NCI-H345 (cell line): Measurements from ENCODE around the gene RFESD.
"Not testable (repeated sequence)": the region's sequence is repeated elsewhere in the genome, so short reads cannot be mapped to it uniquely, and the experiment has no call there.

Experiments used
- DNase-seq: peaks from one replicate; lab custom pipeline; 2025; lab: John Stamatoyannopoulos, UW

The RFESD gene

DNA sequence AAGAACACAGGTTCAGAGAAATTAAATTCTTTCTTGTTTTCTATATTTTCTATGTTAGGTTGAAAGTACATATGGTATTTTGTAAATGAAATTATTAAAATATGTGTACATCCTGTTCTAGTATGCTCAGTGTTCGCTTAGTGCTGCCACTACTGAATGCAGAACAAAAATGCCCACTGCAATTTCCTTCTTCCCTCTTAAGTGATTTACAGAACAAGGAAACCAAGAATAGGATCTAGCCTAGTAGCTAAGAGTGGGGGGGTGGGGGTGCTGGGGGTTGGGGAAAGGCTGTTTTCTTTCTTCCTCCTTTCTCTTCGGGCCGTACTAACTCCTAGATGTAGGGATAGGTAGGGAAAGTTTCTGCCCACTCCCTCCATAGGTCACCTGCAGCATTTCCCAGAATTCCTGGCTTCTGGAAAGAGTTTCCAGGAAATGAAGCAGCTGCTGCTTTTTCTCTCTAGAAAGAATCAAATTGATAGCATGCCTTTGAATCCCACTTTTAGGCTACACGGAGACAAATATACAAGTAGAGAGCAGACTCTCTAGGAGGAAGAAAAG, 20.6 kb downstream of the RFESD start:
- no peak for DNase-seq

- DNase-seq, result no peak
Observed at GRCh38 chr5:95667678-95668077, 21.1 kb downstream of the RFESD start.

- no peak for DNase-seq
Observed at GRCh38 chr5:95668216-95668615, 21.6 kb downstream of the RFESD start.

DNA sequence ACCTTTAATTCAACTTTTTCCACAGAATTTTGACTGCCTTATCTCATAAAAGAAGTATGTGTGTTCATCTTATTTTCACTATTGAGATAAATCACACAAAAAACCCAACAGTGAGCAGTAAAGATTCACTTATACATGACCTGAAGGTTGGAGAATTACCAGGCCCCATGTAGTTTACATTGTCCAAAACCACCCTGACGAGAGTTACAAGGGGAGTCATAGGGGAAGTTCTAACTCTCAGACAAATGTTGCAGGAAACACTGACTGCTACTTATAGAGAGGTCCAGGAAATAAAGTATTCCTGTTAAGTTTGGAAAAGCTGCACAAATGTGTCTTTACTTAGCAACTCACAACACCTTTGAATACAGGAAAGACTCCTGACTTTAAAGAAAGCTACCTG, 22.2 kb downstream of the RFESD start:
- no peak for DNase-seq

DNA sequence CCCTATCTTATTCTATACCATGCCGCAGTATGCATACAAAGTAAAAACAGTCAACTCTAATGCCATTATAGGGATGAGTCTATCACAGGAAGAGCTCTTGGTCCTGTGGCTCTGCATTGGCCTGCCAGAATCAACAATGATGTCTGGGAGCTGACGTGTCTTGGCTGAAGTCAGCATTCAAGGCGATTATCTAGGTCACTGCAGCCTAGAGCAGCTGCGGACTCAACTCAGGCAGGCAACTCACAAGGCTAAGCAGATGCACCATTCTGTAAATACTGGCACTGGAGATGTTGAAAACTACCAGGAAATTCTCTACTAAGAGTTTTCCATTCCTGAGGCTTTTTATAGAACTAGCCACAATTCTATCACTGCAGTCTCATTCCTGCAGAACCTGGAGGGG, 23.0 kb downstream of the RFESD start:
- no peak for DNase-seq

DNA sequence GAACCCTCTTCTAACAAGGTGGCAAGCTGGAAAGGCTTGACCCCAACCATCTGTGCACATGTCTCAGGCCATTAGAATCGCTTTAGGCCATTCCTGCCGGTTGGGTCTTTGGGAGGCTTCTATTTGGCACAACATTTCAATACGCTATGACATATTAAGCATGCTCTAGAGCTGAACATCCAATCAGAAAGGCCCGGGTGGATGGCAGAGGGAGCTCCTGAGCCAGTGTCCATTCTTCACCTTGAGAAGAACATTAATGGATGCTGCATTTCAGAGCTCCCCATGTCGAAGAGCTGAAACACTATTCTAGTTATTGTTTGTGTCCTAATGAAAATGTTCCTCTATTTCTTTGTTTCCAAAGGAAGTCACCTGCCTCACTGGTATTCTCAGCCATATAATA, 23.4 kb downstream of the RFESD start:
- no peak for DNase-seq

- no peak for DNase-seq
Observed at GRCh38 chr5:95670568-95670967, 24.0 kb downstream of the RFESD start.

DNA sequence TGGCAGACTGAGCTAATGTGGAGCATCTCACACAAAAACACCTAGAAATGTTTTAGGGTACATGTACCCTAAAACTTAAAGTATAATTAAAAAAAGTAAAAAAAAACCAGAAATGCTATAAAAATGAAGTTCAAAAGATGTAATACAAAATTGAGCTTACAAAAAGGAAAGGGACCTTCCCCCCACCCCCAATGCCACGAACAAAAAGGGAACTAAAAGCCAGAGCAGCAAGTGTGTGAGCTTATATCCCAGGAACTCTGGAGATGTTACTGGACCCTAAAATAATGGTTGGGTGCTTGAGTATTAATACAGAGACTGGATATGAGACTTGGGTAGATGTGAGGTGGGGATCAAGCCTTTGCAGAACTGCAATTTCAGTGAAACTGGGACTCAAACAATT, 25.2 kb downstream of the RFESD start:
- no peak for DNase-seq

DNA sequence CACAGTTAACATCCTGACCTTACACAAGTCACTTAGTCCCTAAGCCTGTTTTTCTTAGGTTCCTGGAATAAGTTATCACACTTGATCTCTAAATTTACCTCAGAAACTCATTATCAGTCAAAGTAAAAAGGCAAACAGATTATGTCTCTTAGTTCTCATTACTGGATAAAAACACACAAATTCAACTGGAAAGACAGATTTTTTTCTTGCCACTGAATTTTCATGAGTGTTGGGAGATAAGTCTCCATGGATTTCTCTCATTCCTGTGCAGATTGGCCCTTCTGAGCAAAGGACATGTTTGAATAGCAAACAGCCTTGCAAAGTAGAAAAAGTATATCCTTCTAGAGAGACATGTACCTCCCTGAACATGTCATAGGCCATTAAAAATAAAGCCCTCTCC, 26.1 kb downstream of the RFESD start:
- no peak for DNase-seq

GRCh38 chr5:95673081-95673480, 26.5 kb downstream of the RFESD start:
- no peak for DNase-seq

- no peak for DNase-seq
Observed at GRCh38 chr5:95682891-95683290, 36.3 kb downstream of the RFESD start, which contains the start of gene SPATA9. Gene SPATA9 (minus strand): TSS chr5:95682991. CDS start chr5:95682854, 137 bp downstream.

DNA sequence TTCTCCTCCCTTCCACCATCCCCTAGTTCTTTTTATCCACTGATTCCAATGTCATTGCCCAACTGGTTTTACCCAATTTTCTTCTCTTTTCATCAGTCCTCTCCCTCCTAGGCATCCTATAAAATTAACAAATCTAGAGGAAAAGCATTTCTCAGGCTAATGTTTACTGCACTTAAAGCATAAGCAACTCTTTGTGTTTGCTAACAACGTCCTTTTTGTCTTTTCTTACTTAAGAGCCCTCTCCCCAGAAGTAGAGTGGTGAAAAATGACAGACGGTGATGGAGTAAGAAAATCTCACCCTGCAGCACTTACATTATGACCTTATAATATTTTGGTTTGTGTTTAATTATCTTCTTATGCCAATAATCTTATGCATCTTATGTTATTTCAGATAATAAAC, 37.8 kb downstream of the RFESD start:
- no peak for DNase-seq

GRCh38 chr5:95686651-95687050, 40.1 kb downstream of the RFESD start:
- DNase-seq, result no peak

DNA sequence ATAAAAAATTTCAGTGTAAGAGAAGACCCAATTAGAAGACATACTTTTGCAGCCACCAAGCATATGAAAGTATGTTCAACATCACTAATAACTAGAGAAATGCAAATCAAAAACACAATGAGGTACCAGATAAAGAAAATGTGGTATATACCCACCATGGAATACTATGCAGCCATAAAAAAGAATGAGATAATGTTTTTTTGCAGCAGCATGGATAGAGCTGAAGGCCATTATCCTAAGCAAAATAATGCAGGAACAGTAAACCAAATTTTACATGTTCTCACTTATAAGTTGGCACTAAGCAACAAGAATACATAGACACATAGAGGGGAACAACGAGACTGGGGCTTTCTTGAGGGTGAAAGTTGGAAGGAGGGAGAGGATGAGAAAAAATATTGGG, 43.1 kb downstream of the RFESD start:
- no peak for DNase-seq

DNA sequence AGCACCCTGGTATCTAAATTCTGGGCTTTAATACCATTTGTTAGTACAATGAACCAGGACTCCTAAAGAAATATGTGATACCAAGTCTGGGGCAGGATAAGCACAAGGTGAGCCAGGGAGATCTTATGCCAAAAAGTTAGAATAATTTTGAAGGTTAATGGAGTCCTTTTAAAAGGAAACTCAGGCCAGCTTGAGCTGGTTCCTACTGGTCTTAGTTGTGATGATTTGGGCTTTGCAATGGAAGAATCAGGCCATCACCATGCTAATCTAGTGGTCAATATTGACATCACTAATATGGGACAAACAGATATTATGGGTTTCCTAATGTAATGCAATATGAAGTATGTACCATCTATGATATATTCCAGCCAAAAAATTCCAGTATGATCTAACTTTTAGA, 43.8 kb downstream of the RFESD start:
- DNase-seq, result no peak

GRCh38 chr5:95697781-95698681, 51.5 kb downstream of the RFESD start:
- DNase-seq, result no peak

- no peak for DNase-seq
Observed at GRCh38 chr5:95699337-95699736, 52.8 kb downstream of the RFESD start.

- no peak for DNase-seq
Observed at GRCh38 chr5:95701074-95701473, 54.5 kb downstream of the RFESD start.

DNA sequence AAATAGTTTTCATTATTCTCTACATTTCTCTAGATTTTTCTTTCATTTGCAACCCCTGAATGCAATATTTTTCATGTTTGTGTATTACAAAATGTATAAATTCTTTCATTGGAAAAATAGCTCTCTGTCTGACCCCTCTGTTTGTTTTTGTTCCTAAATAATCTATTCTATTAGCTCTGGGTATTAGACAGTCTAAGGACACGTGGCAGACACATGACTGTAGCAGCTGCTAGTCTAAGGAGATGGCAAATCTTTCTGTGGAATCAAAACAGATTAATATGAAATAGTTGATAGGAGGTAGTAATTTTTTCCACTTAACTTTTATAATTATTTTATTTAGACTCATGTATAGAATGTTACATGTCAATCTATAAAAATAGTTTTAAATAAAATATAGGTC, 57.6 kb downstream of the RFESD start:
- no peak for DNase-seq

GRCh38 chr5:95706196-95706595, 59.6 kb downstream of the RFESD start:
- DNase-seq, result not testable (repeated sequence)

DNA sequence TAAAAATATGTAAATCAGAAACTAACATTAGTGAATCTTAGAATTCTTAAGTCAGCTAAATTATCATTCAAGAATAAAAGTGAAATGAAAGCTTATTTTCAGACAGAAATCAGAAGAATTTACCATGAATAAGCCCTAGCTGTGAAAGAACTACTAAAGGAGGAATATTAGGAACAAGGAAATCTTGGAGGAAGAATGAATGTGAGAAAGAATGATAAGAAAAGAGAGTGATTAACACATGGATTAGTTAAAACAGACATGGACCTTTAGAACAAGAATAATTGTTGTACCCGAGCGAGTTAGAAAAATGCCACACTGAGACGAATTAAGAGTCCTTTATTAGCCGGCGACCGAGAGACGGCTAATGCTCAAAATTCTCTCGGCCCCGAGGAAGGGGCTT, 60.5 kb downstream of the RFESD start:
- no peak for DNase-seq
